Activated T-helper 1 cell treated with anti-CD3 and anti-CD28 coated beads, Interleukin-12 subunit alpha, Interleukin-12 subunit beta, Interleukin-2, Interleukin-4 antibody, amounts not matched to agents 30 ng/mL and 10 ng/mL and 1 ng/mL, durations not matched to agents 14 hours and 24 hours and 36 hours (primary cell): ENCODE measurements around the gene BAZ2A. TPM values are rescaled to one million over a fixed set of nuclear protein-coding genes. Genes with fewer than 3 reads are reported as not detected.

Source experiments
- DNase-seq: peaks from one replicate; pipeline ENCODE4 v3.0.0; 2021; ENCODE audit warnings: low spot score
- H3K27ac Mint-ChIP-seq: one replicate; pipeline ENCODE4 v1.8.0; 2021; ENCODE audit warnings: mild to moderate bottlenecking, mixed read lengths
- H3K27me3 Mint-ChIP-seq: one replicate; pipeline ENCODE4 v1.8.0; 2022; ENCODE audit warnings: mild to moderate bottlenecking, moderate library complexity, mixed read lengths; ENCODE audit not compliant: insufficient read depth
- H3K36me3 Mint-ChIP-seq: one replicate; pipeline ENCODE4 v1.8.0; 2021; ENCODE audit warnings: low read depth, mixed read lengths
- H3K4me1 Mint-ChIP-seq: one replicate; pipeline ENCODE4 v1.8.0; 2021; ENCODE audit warnings: low read depth, mixed read lengths
- H3K4me3 Mint-ChIP-seq: one replicate; pipeline ENCODE4 v1.8.0; 2021; ENCODE audit warnings: mild to moderate bottlenecking, moderate library complexity, mixed read lengths
- H3K9me3 Mint-ChIP-seq: one replicate; pipeline ENCODE4 v1.8.0; 2021; ENCODE audit warnings: mixed read lengths
- intact Hi-C: fragments of 100-400 bp; cut with micrococcal nuclease; formaldehyde crosslinking; loops from one replicate; pipeline ENCODE4 v1.15.1; 2024
- total RNA-seq: library from RNA; stranded (reverse); gene quantifications from 2 replicates; pipeline ENCODE4 v1.2.3, GENCODE V29; 2022

BAZ2A gene
- total RNA-seq, 1 donor from 2014 or later, result 119 TPM

DNA sequence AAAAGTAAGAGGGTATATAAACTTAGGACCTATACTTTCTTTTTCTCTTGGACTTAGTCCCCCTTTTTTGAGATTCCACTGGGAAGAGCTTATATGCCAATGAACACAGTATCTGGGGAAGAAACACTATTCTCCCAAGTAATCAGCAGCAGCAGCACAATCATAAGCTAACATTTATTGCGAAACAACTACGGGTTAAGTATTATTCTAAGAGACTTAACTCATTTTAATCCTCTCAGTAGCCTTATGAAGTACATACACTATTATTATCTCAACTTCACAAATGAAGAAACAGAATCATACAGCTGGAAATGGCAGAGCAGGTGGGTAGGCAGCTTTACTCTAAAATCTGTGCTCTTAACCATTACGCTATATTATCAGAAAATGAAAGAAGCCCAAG, 27.9 kb downstream of the BAZ2A start:
- Mint-ChIP-seq H3K9me3 (no peaks in the 10 kb centered on the region), H3K4me1 (no peaks in the 10 kb centered on the region), H3K27me3 (no peaks in the 10 kb centered on the region), H3K36me3 (peaks cover 65% of the 10 kb centered on the region), H3K4me3 (no peak overlapping the region), H3K27ac (no peak overlapping the region)
- intact Hi-C loops, result no loop called here
- no peak for DNase-seq

DNA sequence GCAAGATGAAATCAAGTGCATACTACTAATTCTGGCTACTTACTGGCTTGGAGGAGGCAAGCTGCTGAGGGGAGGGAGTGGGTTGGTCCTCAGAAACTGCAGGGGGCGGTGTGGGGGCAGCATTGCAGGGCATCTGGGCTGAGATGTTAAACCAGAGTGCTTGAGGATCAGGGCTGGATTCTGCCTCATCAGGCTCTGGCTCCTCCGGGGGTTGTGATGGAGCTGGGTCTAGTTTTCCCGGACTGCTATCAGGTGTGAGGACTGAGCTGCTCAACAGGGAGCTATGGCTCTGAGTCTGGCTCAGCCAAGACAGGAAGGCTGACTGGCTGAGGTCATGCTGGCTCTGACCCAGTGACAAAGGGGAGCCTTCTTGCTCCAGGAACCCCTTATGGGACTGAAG, 28.6 kb downstream of the BAZ2A start:
- no peak for DNase-seq
- H3K4me3 Mint-ChIP-seq, result no peak overlapping the region
- H3K36me3 Mint-ChIP-seq, result peaks cover 67% of the 10 kb centered on the region
- H3K27ac Mint-ChIP-seq, result no peak overlapping the region
- no peaks in the 10 kb centered on the region for H3K27me3 Mint-ChIP-seq
- H3K4me1 Mint-ChIP-seq, result no peaks in the 10 kb centered on the region
- H3K9me3 Mint-ChIP-seq, result no peaks in the 10 kb centered on the region
- intact Hi-C loops, result no loop called here

DNA sequence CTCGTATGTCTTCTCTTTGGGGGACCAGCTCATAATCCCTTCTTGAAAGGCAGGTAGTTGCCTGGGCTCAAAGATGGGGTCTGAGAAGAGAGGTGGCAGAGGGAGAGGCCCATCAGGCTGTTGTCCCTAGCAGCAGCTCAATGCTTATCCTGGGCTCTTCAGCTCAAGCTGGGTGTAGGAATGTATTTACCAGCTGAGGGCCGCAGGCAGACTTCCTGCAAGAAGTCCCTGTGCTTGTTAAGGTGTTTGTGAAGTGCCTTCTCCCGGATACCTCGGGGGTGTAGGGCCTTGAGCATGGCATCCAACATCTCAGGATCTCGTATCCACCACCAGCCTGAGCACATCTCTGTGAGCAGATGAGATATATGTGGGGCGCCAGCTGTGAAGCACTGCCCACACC, 29.4 kb downstream of the BAZ2A start:
- Mint-ChIP-seq H3K27me3 (no peaks in the 10 kb centered on the region), H3K36me3 (peaks cover 60% of the 10 kb centered on the region), H3K4me1 (no peaks in the 10 kb centered on the region), H3K27ac (no peak overlapping the region), H3K9me3 (no peaks in the 10 kb centered on the region), H3K4me3 (no peak overlapping the region)
- no peak for DNase-seq
- intact Hi-C loops, result no loop called here

- peaks cover 55% of the 10 kb centered on the region for H3K36me3 Mint-ChIP-seq
- H3K27me3 Mint-ChIP-seq, result no peaks in the 10 kb centered on the region
- no peaks in the 10 kb centered on the region for H3K9me3 Mint-ChIP-seq
- no peaks in the 10 kb centered on the region for H3K4me1 Mint-ChIP-seq
- no peak overlapping the region for H3K4me3 Mint-ChIP-seq
- no peak overlapping the region for H3K27ac Mint-ChIP-seq
- intact Hi-C loops, result no loop called here
- DNase-seq, result no peak
Measured at GRCh38 chr12:56599797-56600196, 30.3 kb downstream of the BAZ2A start.

- H3K4me1 Mint-ChIP-seq, result no peaks in the 10 kb centered on the region
- H3K27me3 Mint-ChIP-seq, result no peaks in the 10 kb centered on the region
- H3K9me3 Mint-ChIP-seq, result no peaks in the 10 kb centered on the region
- DNase-seq, result no peak
- peaks cover 48% of the 10 kb centered on the region for H3K36me3 Mint-ChIP-seq
- no peak overlapping the region for H3K27ac Mint-ChIP-seq
- H3K4me3 Mint-ChIP-seq, result no peak overlapping the region
- intact Hi-C loops, result no loop called here
Measured at GRCh38 chr12:56599041-56599440, 31.1 kb downstream of the BAZ2A start.

DNA sequence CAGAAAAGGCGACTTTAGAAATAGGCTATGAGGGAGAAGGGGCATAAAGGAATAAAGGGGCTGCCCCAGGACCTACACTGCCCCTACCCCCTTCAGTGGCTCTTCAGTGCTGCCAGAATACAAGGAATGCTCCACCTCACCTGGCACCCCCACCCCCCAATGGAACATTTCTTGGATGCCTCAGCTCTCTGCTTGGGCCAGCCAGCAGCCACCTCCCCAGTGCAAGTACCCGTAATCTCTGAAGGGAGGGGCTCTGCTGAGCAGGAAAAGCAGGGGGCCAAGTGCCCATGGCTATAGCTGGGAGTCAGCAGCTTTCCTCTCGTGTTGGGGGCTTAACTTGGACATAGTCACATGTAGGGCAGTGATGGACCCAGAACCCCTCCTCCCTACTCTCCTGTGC, 33.3 kb downstream of the BAZ2A start:
- H3K27ac Mint-ChIP-seq, result no peak overlapping the region

GRCh38 chr12:56593909-56594621, 36.1 kb downstream of the BAZ2A start:
- Mint-ChIP-seq H3K9me3 (no peaks in the 10 kb centered on the region), H3K4me3 (no peak overlapping the region), H3K4me1 (no peaks in the 10 kb centered on the region), H3K27ac (no peak overlapping the region), H3K27me3 (no peaks in the 10 kb centered on the region), H3K36me3 (peaks cover 13% of the 10 kb centered on the region)
- DNase-seq, result peak; percentile 28
- intact Hi-C loops, result loop anchor here (1.0 kb wide), 2 partner anchors 21 to 81 kb away; no protein-coding TSS in a partner anchor

More for the DNA sequence above, 33.3 kb downstream of the BAZ2A start:
- H3K4me1 Mint-ChIP-seq, result no peaks in the 10 kb centered on the region
- DNase-seq, result no peak
- H3K4me3 Mint-ChIP-seq, result no peak overlapping the region
- no peaks in the 10 kb centered on the region for H3K9me3 Mint-ChIP-seq
- peaks cover 37% of the 10 kb centered on the region for H3K36me3 Mint-ChIP-seq
- no peaks in the 10 kb centered on the region for H3K27me3 Mint-ChIP-seq
- intact Hi-C loops, result no loop called here

DNA sequence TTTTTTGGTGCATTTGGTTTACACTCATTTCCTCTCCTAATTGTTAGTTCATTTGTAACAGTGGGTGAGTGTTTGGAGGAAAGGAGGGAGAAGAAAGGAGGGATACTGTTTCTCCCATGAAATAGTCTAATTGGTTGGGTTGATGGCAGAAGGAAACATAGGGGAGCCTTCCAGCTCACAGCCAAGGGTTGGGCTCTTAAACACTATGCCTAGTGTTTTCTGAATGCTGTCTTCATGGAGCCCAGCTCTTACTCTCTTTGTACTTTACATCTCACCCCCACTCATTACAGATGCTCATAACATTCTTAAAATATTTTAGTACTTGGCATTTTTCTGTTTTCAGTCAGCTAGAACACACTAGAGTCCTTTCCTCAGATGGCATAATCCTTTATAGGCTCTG, 38.2 kb downstream of the BAZ2A start:
- no peak for DNase-seq
- Mint-ChIP-seq H3K4me3 (no peak overlapping the region), H3K36me3 (peaks cover 6% of the 10 kb centered on the region), H3K27me3 (no peaks in the 10 kb centered on the region), H3K4me1 (no peaks in the 10 kb centered on the region), H3K27ac (no peak overlapping the region), H3K9me3 (no peaks in the 10 kb centered on the region)
- intact Hi-C loops, result no loop called here

- no peak overlapping the region for H3K4me3 Mint-ChIP-seq
- intact Hi-C loops, result no loop called here
- DNase-seq, result no peak
- H3K27me3 Mint-ChIP-seq, result no peaks in the 10 kb centered on the region
- no peaks in the 10 kb centered on the region for H3K9me3 Mint-ChIP-seq
- peaks cover 4% of the 10 kb centered on the region for H3K36me3 Mint-ChIP-seq
- H3K4me1 Mint-ChIP-seq, result no peaks in the 10 kb centered on the region
- no peak overlapping the region for H3K27ac Mint-ChIP-seq
Measured at GRCh38 chr12:56591126-56591525, 39.0 kb downstream of the BAZ2A start.

DNA sequence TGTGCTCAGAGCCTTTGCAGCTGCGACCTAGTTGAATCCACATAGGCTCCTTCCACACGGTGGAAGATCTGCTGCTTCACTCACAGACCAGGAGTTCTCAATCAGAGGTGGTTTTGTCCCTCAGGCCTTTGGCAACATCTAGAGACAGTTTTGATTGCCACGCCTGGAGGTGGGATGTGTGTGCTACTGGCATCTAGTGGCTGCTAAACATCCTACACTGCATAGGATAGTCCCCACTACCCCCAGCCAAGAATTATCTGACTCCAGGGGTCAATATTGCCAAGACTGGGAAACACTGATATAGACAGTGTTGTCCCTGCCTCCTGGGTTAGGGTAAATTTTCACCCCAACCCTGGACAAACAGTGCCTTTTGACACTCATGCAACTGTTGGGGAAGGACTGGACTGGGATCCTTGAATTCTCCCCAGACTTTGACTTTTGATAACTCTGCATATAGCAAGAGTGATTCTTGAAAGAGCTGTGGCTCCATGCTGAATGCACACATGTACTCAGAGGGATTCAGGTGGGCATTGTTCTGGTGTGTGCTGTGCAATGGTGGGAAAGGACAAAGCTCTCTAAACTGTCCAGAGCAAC, 39.8 kb downstream of the BAZ2A start:
- DNase-seq, result no peak
- intact Hi-C loops, result loop anchor here (1.0 kb wide), 1 partner anchor 77 kb away; no protein-coding TSS in a partner anchor
- Mint-ChIP-seq H3K4me1 (no peaks in the 10 kb centered on the region), H3K36me3 (peaks cover 4% of the 10 kb centered on the region), H3K9me3 (no peaks in the 10 kb centered on the region), H3K27me3 (no peaks in the 10 kb centered on the region), H3K27ac (no peak overlapping the region), H3K4me3 (no peak overlapping the region)

DNA sequence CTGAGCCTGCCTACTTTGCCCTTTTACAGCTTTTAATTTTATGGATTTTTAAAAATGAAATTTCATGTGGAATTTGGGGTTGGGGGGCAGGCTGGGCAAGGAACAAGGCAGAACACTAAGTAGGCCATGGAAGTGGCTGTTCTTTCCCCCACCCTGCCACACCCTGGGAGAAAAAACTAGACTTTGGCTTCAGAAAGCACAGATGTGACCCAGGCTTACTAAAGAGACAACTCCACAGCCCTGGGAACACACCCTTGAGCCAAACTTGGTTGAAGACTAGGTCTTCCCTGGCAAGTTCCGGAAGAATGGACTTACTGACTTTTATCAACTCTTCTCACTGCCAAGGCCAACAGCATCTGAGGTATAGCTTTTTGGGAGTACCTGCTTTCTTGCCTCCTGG, 40.3 kb downstream of the BAZ2A start:
- Mint-ChIP-seq H3K27me3 (no peaks in the 10 kb centered on the region), H3K9me3 (no peaks in the 10 kb centered on the region), H3K36me3 (peaks cover 4% of the 10 kb centered on the region), H3K4me1 (no peaks in the 10 kb centered on the region), H3K27ac (no peak overlapping the region), H3K4me3 (no peak overlapping the region)
- DNase-seq, result no peak
- intact Hi-C loops, result loop anchor here (1.0 kb wide), 1 partner anchor 76 kb away; no protein-coding TSS in a partner anchor

GRCh38 chr12:56585098-56585497, 45.0 kb downstream of the BAZ2A start:
- Mint-ChIP-seq H3K4me1 (peaks cover 12% of the 10 kb centered on the region), H3K4me3 (no peak overlapping the region)

DNA sequence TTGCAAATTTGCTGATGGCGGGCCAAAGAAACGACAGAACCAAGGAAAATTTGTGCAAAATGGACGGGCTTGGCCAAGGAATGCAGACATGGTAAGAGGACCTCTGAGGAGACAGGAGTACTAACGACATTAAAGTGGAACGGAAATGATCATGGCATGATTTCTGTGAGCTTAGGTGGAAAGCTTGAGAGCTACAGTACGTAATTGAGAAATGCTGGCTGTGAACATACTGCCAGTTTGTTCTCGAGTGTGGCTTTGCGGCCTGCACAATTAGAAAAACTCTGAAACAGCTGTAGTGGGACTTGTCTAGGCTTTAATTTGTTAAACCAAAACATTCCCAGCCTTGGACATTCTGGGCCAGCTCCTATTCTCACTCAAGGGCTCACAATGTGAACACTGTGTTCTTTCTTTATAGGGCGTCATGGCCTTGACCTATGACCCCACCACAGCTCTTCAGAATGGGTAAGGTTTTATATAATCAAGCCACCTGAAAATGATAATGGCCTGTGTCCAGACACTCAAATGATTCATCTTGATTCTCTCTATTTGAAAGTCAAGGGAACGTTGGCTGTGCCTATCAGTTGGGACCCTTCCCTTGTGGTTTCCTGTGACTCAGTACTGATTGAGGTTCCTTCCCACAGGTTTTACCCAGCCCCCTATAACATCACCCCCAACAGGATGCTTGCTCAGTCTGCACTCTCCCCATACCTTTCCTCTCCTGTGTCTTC, 48.5 kb downstream of the BAZ2A start:
- Mint-ChIP-seq H3K27me3 (no peaks in the 10 kb centered on the region), H3K36me3 (no peaks in the 10 kb centered on the region), H3K9me3 (no peaks in the 10 kb centered on the region), H3K4me1 (peaks cover 12% of the 10 kb centered on the region), H3K27ac (no peak overlapping the region), H3K4me3 (no peak overlapping the region)
- intact Hi-C loops, result no loop called here
- DNase-seq, result no peak

More at GRCh38 chr12:56585098-56585497, 45.0 kb downstream of the BAZ2A start:
- no peaks in the 10 kb centered on the region for H3K9me3 Mint-ChIP-seq
- H3K36me3 Mint-ChIP-seq, result peaks cover 2% of the 10 kb centered on the region
- no peak for DNase-seq
- intact Hi-C loops, result no loop called here
- no peaks in the 10 kb centered on the region for H3K27me3 Mint-ChIP-seq
- H3K27ac Mint-ChIP-seq, result no peak overlapping the region
